Body of pancreas (tissue), 4 donors: ENCODE measurements around the gene LCE2D.

Experiments
- POLR2A ChIP-seq, 3 donors: fragments of 450-650 bp; IDR thresholded peaks; one replicate each; pipeline ENCODE4 v1.6.1; 2016; ENCODE audit warnings: antibody characterized with exemption in 3 of 3, mild to moderate bottlenecking in 2 of 3
- TF ChIP-seq, protein P1 (sequence below), 7 experiments: fragments of 450-650 bp in 4 of 7; fragments of 200-600 bp in 3 of 7; sonication (generic) in 3 of 7; IDR thresholded peaks; one replicate each; pipeline ENCODE4 v1.5.1; 2016 to 2019; ENCODE audit warnings: antibody characterized with exemption in 7 of 7

DNA sequence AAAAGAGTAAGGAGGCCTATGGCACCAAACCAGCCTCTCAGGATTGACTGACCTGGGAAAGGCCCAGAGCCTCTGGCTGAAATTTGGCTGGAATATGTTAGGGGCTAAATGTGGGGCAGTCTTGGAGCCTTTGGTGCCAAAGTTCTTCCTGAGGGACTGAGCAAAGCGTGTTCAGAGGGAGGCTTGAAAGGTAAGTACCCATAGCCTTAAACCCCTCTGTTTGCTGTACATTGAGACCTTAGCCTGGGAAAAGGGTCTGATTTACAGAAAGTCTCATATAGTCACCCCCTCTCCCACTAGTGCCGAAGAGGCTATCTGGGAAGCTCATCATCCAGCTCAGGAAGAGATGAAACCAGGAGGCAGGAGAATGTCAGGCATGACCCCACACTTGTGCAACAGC, 44.7 kb downstream of the LCE2D start, which contains the start of gene LCE4A:
- TF ChIP-seq, protein P1, sequence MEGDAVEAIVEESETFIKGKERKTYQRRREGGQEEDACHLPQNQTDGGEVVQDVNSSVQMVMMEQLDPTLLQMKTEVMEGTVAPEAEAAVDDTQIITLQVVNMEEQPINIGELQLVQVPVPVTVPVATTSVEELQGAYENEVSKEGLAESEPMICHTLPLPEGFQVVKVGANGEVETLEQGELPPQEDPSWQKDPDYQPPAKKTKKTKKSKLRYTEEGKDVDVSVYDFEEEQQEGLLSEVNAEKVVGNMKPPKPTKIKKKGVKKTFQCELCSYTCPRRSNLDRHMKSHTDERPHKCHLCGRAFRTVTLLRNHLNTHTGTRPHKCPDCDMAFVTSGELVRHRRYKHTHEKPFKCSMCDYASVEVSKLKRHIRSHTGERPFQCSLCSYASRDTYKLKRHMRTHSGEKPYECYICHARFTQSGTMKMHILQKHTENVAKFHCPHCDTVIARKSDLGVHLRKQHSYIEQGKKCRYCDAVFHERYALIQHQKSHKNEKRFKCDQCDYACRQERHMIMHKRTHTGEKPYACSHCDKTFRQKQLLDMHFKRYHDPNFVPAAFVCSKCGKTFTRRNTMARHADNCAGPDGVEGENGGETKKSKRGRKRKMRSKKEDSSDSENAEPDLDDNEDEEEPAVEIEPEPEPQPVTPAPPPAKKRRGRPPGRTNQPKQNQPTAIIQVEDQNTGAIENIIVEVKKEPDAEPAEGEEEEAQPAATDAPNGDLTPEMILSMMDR (IDR thresholded peaks at IDR 0.05), result no peak
- TF ChIP-seq POLR2A (IDR thresholded peaks at IDR 0.05), result no peak
